ENCODE results near the gene PRKCH. TPM values are rescaled to one million over a fixed set of nuclear protein-coding genes. Genes with fewer than 3 reads are reported as not detected.
"Not testable (repeated sequence)": the region's sequence is repeated elsewhere in the genome, so short reads cannot be mapped to it uniquely, and the experiment has no call there.

PRKCH gene
- total RNA-seq, 1 experiment from 2014 or later, result 22.3 TPM

GRCh38 chr14:61300754-61301153 is 20.6 kb upstream of the PRKCH start:
- Mint-ChIP-seq H3K4me1 (ENCODE audit: low read depth, unreplicated experiment) (peaks cover 9% of the 10 kb centered on the region), H3K27ac (ENCODE audit: unreplicated experiment) (no peak overlapping the region), H3K9me3 (ENCODE audit: low read depth, unreplicated experiment) (no peaks in the 10 kb centered on the region), H3K4me3 (ENCODE audit: low read depth, unreplicated experiment) (no peak overlapping the region), H3K36me3 (ENCODE audit: insufficient read depth, unreplicated experiment) (no peaks in the 10 kb centered on the region), H3K27me3 (ENCODE audit: unreplicated experiment) (no peaks in the 10 kb centered on the region)
- TF ChIP-seq CTCF (IDR thresholded peaks at IDR 0.05; ENCODE audit: unreplicated experiment), result no peak
- CTCF ChIA-PET, result no interaction called here
- intact Hi-C loops (cut with micrococcal nuclease; ENCODE audit: unreplicated experiment), result no loop called here
- no peak for DNase-seq
- no TSS peak for BruUV-seq (replicated peaks)

- H3K27me3 Mint-ChIP-seq (ENCODE audit: unreplicated experiment), result no peaks in the 10 kb centered on the region
- CTCF ChIA-PET, result interaction anchor here (0.8 kb wide), 1 partner anchor 13 kb away, joined by 3 read pairs; no protein-coding TSS in a partner anchor
- no peaks in the 10 kb centered on the region for H3K4me1 Mint-ChIP-seq (ENCODE audit: low read depth, unreplicated experiment)
- BruUV-seq (replicated peaks), result no TSS peak
- no peaks in the 10 kb centered on the region for H3K36me3 Mint-ChIP-seq (ENCODE audit: insufficient read depth, unreplicated experiment)
- H3K9me3 Mint-ChIP-seq (ENCODE audit: low read depth, unreplicated experiment), result peaks cover 3% of the 10 kb centered on the region
- no peak for DNase-seq
- intact Hi-C loops (cut with micrococcal nuclease; ENCODE audit: unreplicated experiment), result no loop called here
- no peak overlapping the region for H3K27ac Mint-ChIP-seq (ENCODE audit: unreplicated experiment)
- no peak for TF ChIP-seq CTCF (IDR thresholded peaks at IDR 0.05; ENCODE audit: unreplicated experiment)
- H3K4me3 Mint-ChIP-seq (ENCODE audit: low read depth, unreplicated experiment), result no peak overlapping the region
Observed at GRCh38 chr14:61304688-61305087, 16.7 kb upstream of the PRKCH start.

GRCh38 chr14:61308198-61308597 is 13.2 kb upstream of the PRKCH start:
- no peaks in the 10 kb centered on the region for H3K4me1 Mint-ChIP-seq (ENCODE audit: low read depth, unreplicated experiment)
- no peaks in the 10 kb centered on the region for H3K36me3 Mint-ChIP-seq (ENCODE audit: insufficient read depth, unreplicated experiment)
- no peaks in the 10 kb centered on the region for H3K27me3 Mint-ChIP-seq (ENCODE audit: unreplicated experiment)
- H3K9me3 Mint-ChIP-seq (ENCODE audit: low read depth, unreplicated experiment), result peaks cover 9% of the 10 kb centered on the region
- no peak for DNase-seq
- TF ChIP-seq CTCF (IDR thresholded peaks at IDR 0.05; ENCODE audit: unreplicated experiment), result no peak
- CTCF ChIA-PET, result no interaction called here
- intact Hi-C loops (cut with micrococcal nuclease; ENCODE audit: unreplicated experiment), result no loop called here
- H3K4me3 Mint-ChIP-seq (ENCODE audit: low read depth, unreplicated experiment), result no peak overlapping the region
- no peak overlapping the region for H3K27ac Mint-ChIP-seq (ENCODE audit: unreplicated experiment)
- no TSS peak for BruUV-seq (replicated peaks)

- H3K27me3 Mint-ChIP-seq (ENCODE audit: unreplicated experiment); H3K36me3 Mint-ChIP-seq (ENCODE audit: insufficient read depth, unreplicated experiment); H3K9me3 Mint-ChIP-seq (ENCODE audit: low read depth, unreplicated experiment); H3K27ac Mint-ChIP-seq (ENCODE audit: unreplicated experiment); H3K4me1 Mint-ChIP-seq (ENCODE audit: low read depth, unreplicated experiment); DNase-seq; BruUV-seq (replicated peaks); intact Hi-C loops (cut with micrococcal nuclease; ENCODE audit: unreplicated experiment); H3K4me3 Mint-ChIP-seq (ENCODE audit: low read depth, unreplicated experiment): not testable (repeated sequence)
- CTCF ChIA-PET, result interaction anchor here (0.6 kb wide), 1 partner anchor 28 kb away, joined by 4 read pairs; no protein-coding TSS in a partner anchor
Observed at GRCh38 chr14:61308701-61309100, 12.7 kb upstream of the PRKCH start.

GRCh38 chr14:61315313-61315712 is 6.1 kb upstream of the PRKCH start:
- intact Hi-C loops (cut with micrococcal nuclease; ENCODE audit: unreplicated experiment), result no loop called here

More at GRCh38 chr14:61315313-61315712, 6.1 kb upstream of the PRKCH start:
- Mint-ChIP-seq H3K27me3 (ENCODE audit: unreplicated experiment) (no peaks in the 10 kb centered on the region), H3K9me3 (ENCODE audit: low read depth, unreplicated experiment) (peaks cover 9% of the 10 kb centered on the region), H3K36me3 (ENCODE audit: insufficient read depth, unreplicated experiment) (no peaks in the 10 kb centered on the region), H3K4me3 (ENCODE audit: low read depth, unreplicated experiment) (no peak overlapping the region), H3K27ac (ENCODE audit: unreplicated experiment) (no peak overlapping the region), H3K4me1 (ENCODE audit: low read depth, unreplicated experiment) (no peaks in the 10 kb centered on the region)
- CTCF ChIA-PET, result no interaction called here
- BruUV-seq (replicated peaks), result no TSS peak
- TF ChIP-seq CTCF (IDR thresholded peaks at IDR 0.05; ENCODE audit: unreplicated experiment), result no peak
- DNase-seq, result no peak
